ENCODE measurements around the gene PCGF1. TPM values are rescaled to one million over a fixed set of nuclear protein-coding genes. Genes with fewer than 3 reads are reported as not detected.

The PCGF1 gene
- total and polyA plus RNA-seq, 2 of the 13 experiments (the other 11 are each of a cell fraction or from before 2014, with no cell fraction given): 20.4 to 22.6 TPM

GRCh38 chr2:74501335-74502071 is 6.0 kb downstream of the PCGF1 start:
- Histone ChIP-seq H4K20me1 (ENCODE audit: insufficient read depth, low read length) (no peaks in the 10 kb centered on the region), H2AFZ (ENCODE audit: low read length) (no peak overlapping the region), H3K36me3 (replicated peaks in 1 of 2; ENCODE audit: control insufficient read depth in 1 of 2, insufficient read depth in 2 of 2, low read length in 2 of 2) (no peaks in the 10 kb centered on the region; a peak in 3 of 5 replicates), H3K4me1 (ENCODE audit: insufficient read depth, low read length) (peaks cover 77% of the 10 kb centered on the region), H3K9ac (ENCODE audit: insufficient read depth, low read depth, low read length) (peak overlapping the region; percentile 83), H3K79me2 (ENCODE audit: insufficient read depth, low read length) (peaks cover 48% of the 10 kb centered on the region), H3K27ac (ENCODE audit: extremely low read length, insufficient read depth, low read length) (peak overlapping the region; percentile 89), H3K9me3 (ENCODE audit: low read length) (no peaks in the 10 kb centered on the region), H3K4me2 (ENCODE audit: low read depth, low read length) (peak overlapping the region; percentile 92), H3K4me3 (replicated peaks in 1 of 3; ENCODE audit: insufficient read depth in 1 of 3, low read depth in 2 of 3, low read length in 3 of 3) (peak overlapping the region; percentile 67 to 86 (median 82)), H3K27me3 (ENCODE audit: control insufficient read depth in 1 of 2, insufficient read depth in 2 of 2, low read length in 2 of 2) (no peaks in the 10 kb centered on the region; a peak in 1 of 5 replicates)
- FAIRE-seq: peak; percentile 67
- in situ Hi-C loops (cut with HindIII; ENCODE audit: extremely low pct_ligation_motif_present, low pct_unique_long_range_greater_than_20kb): no loop called here
- ChIA-PET CTCF (ENCODE audit: low intra/inter-chr PET ratio, low total read pairs) (interaction anchor here (1.5 to 2.9 kb wide), 2 partner anchors 13 to 18 kb away, joined by 5 to 20 read pairs; partner anchors contain the start of genes CCDC142 and TTC31), POLR2A (interaction anchor here (0.7 to 16.5 kb wide), 17 partner anchors 9 to 1324 kb away, joined by 3 to 795 read pairs (median 22); partner anchors contain the start of genes AUP1, CCDC142, DQX1 and HTRA2)
- WGBS (ENCODE audit: low lambda C conversion rate): 6% methylated on average over 17 of the region's 18 CpGs
- peak; percentile 4 for ATAC-seq
- BruUV-seq (replicated peaks): TSS peak; percentile 41
- peak; percentile 64 for DNase-seq (ENCODE audit: low spot score)
- intact Hi-C loops (cut with micrococcal nuclease; ENCODE audit: unreplicated experiment): loop anchor here (1.0 to 2.0 kb wide), 2 partner anchors 18 to 61 kb away; partner anchors contain the start of genes RTKN and TTC31
- TF ChIP-seq PTBP1 (IDR thresholded peaks at IDR 0.05; ENCODE audit: low read depth, low read length, poor library complexity, severe bottlenecking) (no peak), SOX13 (IDR thresholded peaks at IDR 0.05) (no peak), SOX13 (CRISPR knock-in tag; conservative IDR thresholded peaks at IDR 0.05 in 1 of 2, IDR thresholded peaks at IDR 0.05 in 1 of 2) (no peak), CENPT (CRISPR knock-in tag; IDR thresholded peaks at IDR 0.05; ENCODE audit: low read depth) (0 out of 2 replicates have a peak, but pooled peaks have one; percentile 36), RELA (CRISPR knock-in tag; IDR thresholded peaks at IDR 0.05) (no peak), U2AF2 (IDR thresholded peaks at IDR 0.05; ENCODE audit: low read depth, low read length) (no peak), GLI4 (CRISPR knock-in tag; IDR thresholded peaks at IDR 0.05; ENCODE audit: borderline replicate concordance) (no peak), NONO (IDR thresholded peaks at IDR 0.05) (no peak), NONO (CRISPR knock-in tag; conservative IDR thresholded peaks at IDR 0.05) (peak; percentile 51; the same call in 1 of the 2 replicates), KLF11 (CRISPR knock-in tag; IDR thresholded peaks at IDR 0.05) (no peak), POGZ (CRISPR knock-in tag; IDR thresholded peaks at IDR 0.05) (peak; percentile 32; the same call in 1 of the 2 replicates), MTERF4 (CRISPR knock-in tag; IDR thresholded peaks at IDR 0.05) (no peak), SNAPC2 (CRISPR knock-in tag; IDR thresholded peaks at IDR 0.05) (0 out of 2 replicates have a peak, but pooled peaks have one; percentile 27), ZXDC (CRISPR knock-in tag; IDR thresholded peaks at IDR 0.05) (no peak), NFE2L2 (IDR thresholded peaks at IDR 0.05; ENCODE audit: low read length) (no peak), AKAP8 (CRISPR knock-in tag; IDR thresholded peaks at IDR 0.05) (peak; percentile 8; the same call in 1 of the 2 replicates), HES4 (CRISPR knock-in tag; IDR thresholded peaks at IDR 0.05; ENCODE audit: borderline replicate concordance) (0 out of 2 replicates have a peak, but pooled peaks have one; percentile 13), SAFB2 (CRISPR knock-in tag; IDR thresholded peaks at IDR 0.05; ENCODE audit: borderline replicate concordance, low read depth) (0 out of 2 replicates have a peak, but pooled peaks have one; percentile 7), SALL1 (CRISPR knock-in tag; IDR thresholded peaks at IDR 0.05) (peak; percentile 33; the same call in 1 of the 2 replicates), MTA3 (CRISPR knock-in tag; IDR thresholded peaks at IDR 0.05) (no peak)
